Common myeloid progenitor, CD34-positive (primary cell): ENCODE measurements around the gene NCAPG2.
A peak's percentile ranks its signal among the peaks of the same experiment; 100 is the strongest.

ENCODE experiments used
- CTCF ChIA-PET: fragments of 350-600 bp; sonication (Branson Sonifier 250); formaldehyde crosslinking; loops from one replicate; lab custom pipeline; 2021; ENCODE audit warnings: antibody characterized with exemption; lab: Charles Lee
- POLR2A ChIA-PET: fragments of 350-600 bp; sonication (Branson Sonifier 250); formaldehyde crosslinking; loops from one replicate; lab custom pipeline; 2021; ENCODE audit warnings: antibody characterized with exemption; lab: Charles Lee
- DNase-seq, 3 donors: peaks; one replicate each; pipeline versions ENCODE4 v3.0.0 to v3.0.0-alpha.2; 2013
- H3K27ac ChIP-seq, 2 experiments: 1 replicate in 1 of 2; 2 replicates in 1 of 2; pipeline ENCODE4 v1.7.0; 2013; ENCODE audit warnings: inconsistent platforms in 2 of 2, low read length in 2 of 2, mild to moderate bottlenecking in 2 of 2, low read depth in 1 of 2, moderate library complexity in 1 of 2; ENCODE audit not compliant: severe bottlenecking in 2 of 2, insufficient read depth in 1 of 2, poor library complexity in 1 of 2
- H3K27me3 ChIP-seq, 5 experiments: replicated peaks in 2 of 5; 1 replicate in 3 of 5; 2 replicates in 2 of 5; pipeline versions ENCODE4 v1.6.1 to v1.7.0; 2013; ENCODE audit warnings: low read length in 4 of 5, mild to moderate bottlenecking in 2 of 5, moderate library complexity in 2 of 5, inconsistent platforms in 1 of 5; ENCODE audit not compliant: insufficient read depth in 5 of 5, control insufficient read depth in 4 of 5
- H3K36me3 ChIP-seq, 4 experiments: 1 replicate in 2 of 4; 2 replicates in 2 of 4; pipeline versions ENCODE4 v1.6.1 to v1.7.0; 2013; ENCODE audit warnings: low read length in 3 of 4, control low read depth in 1 of 4, mild to moderate bottlenecking in 1 of 4; ENCODE audit not compliant: control insufficient read depth in 4 of 4, insufficient read depth in 4 of 4
- H3K4me1 ChIP-seq, 4 experiments: 1 replicate in 3 of 4; 2 replicates in 1 of 4; pipeline versions ENCODE4 v1.6.1 to v1.7.1; 2013; ENCODE audit warnings: low read length in 3 of 4, mild to moderate bottlenecking in 3 of 4, control low read depth in 1 of 4, inconsistent platforms in 1 of 4, moderate library complexity in 1 of 4; ENCODE audit not compliant: control insufficient read depth in 4 of 4, insufficient read depth in 4 of 4; ENCODE audit errors: control extremely low read depth in 1 of 4
- H3K4me3 ChIP-seq, 7 experiments: 1 replicate in 4 of 7; 2 replicates in 3 of 7; pipeline versions ENCODE4 v1.5.1 to v1.7.0; 2013; ENCODE audit warnings: mild to moderate bottlenecking in 7 of 7, low read length in 6 of 7, moderate library complexity in 6 of 7, inconsistent platforms in 2 of 7, low read depth in 2 of 7, control low read depth in 1 of 7; ENCODE audit not compliant: insufficient read depth in 4 of 7, control insufficient read depth in 1 of 7; ENCODE audit errors: extremely low read depth in 1 of 7
- H3K9me3 ChIP-seq, 5 experiments: 1 replicate in 4 of 5; 2 replicates in 1 of 5; pipeline versions ENCODE4 v1.6.1 to v1.7.1; 2013; ENCODE audit warnings: low read length in 4 of 5, mild to moderate bottlenecking in 2 of 5, inconsistent platforms in 1 of 5, low read depth in 1 of 5, moderate library complexity in 1 of 5; ENCODE audit not compliant: control insufficient read depth in 4 of 5, insufficient read depth in 2 of 5; ENCODE audit errors: control extremely low read depth in 1 of 5
- WGBS: methylation state at CpG from one replicate; pipeline ENCODE4 v1.1.5; 2013; ENCODE audit not compliant: insufficient coverage; 5-methylcytosine and 5-hydroxymethylcytosine counted together

NCAPG2 gene

DNA sequence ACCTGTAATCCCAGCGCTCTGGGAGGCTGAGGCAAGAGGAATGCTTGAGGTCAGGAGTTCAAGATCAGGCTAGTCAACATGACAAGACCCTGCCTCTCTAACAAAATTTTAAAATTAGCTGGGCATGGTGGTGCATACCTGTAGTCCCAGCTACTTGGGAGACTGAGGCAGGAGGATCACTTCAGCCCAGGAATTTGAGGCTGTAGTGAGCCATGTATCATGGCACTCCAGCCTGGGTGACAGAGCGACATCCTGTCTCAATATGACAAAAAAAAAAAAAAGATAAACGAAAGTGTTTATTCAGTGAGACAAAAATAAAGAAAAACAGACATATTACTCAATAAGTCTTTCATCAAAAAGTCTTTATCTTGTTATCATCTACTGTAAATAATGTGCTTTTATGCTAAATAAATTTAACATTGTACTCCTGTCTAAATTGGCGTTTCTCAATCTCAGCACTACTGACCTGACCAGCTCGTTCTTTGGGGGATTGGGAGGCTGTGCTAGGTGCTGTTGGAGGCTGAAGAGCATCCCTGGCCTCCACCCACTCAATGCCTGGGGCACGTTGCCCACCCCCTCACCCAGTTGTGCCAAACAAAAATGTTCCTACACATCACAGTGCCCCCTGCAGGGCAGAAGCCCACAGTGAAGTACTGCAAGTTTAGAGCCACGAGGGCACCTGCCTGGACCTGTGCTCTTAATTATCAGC, 57.7 kb downstream of the NCAPG2 start:
- ChIA-PET POLR2A (no interaction called here), CTCF (interaction anchor here (1.0 kb wide), 1 partner anchor 16 kb away, joined by 4 read pairs; no protein-coding TSS in a partner anchor)
- WGBS = 100% methylated on average over 4 of the region's 7 CpGs
- no peaks in the 10 kb centered on the region for H3K9me3 ChIP-seq
- no peak overlapping the region for H3K4me3 ChIP-seq
- H3K27ac ChIP-seq = no peak overlapping the region
- H3K36me3 ChIP-seq = peaks cover 12 to 78% (median 45%) of the 10 kb centered on the region in 4 experiments
- no peaks in the 10 kb centered on the region for H3K4me1 ChIP-seq
- no peaks in the 10 kb centered on the region for H3K27me3 ChIP-seq
- DNase-seq = peak; percentile 22 to 36 (median 35)

DNA sequence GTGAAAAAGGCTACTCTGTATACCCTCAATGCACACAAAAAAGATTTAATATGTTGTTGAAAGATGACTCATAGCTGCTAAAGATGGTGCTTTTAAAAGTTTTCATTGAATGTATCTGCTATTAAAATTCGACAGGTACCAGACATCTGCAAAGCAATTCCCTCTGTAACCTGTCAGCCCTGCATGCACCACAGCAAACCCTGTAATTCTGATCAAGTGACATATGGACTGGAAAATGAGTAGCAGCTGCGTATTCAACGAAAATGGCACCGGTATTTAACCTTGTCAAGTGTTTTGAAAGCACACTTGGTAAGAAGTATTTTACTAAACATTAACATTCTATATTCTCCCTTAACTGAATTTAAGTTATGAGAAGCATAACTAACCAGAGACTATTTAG, 58.8 kb downstream of the NCAPG2 start:
- Histone ChIP-seq H3K36me3 (peaks cover 16 to 71% (median 41%) of the 10 kb centered on the region in 4 experiments), H3K4me1 (no peaks in the 10 kb centered on the region), H3K9me3 (no peaks in the 10 kb centered on the region), H3K27me3 (no peaks in the 10 kb centered on the region), H3K4me3 (no peak overlapping the region), H3K27ac (no peak overlapping the region)
- WGBS = 100% methylated on average over 1 of the region's 4 CpGs
- ChIA-PET POLR2A (no interaction called here), CTCF (no interaction called here)
- DNase-seq = no peak

DNA sequence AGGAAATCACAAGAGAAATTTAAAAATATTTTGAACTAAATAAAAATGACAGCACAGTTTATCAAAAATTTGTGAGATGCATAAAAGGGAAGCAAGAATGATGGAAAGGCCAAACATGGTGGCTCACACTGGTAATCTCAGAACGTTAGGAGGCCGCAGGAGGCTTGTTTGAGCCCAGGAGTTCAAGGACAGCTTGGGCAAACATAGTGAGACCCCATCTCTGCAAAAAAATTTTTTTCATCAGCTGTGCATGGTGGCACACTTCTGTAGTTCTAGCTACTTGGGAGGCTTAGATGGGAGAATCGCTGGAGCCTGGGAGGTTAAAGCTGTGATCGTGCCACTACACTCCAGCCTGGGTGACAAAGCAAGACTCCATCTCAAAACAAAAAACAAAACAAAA, 62.5 kb downstream of the NCAPG2 start:
- H3K9me3 ChIP-seq = no peaks in the 10 kb centered on the region
- no peak for DNase-seq
- ChIA-PET POLR2A (no interaction called here), CTCF (interaction anchor here (2.0 kb wide), 1 partner anchor 10 kb away, joined by 5 read pairs; no protein-coding TSS in a partner anchor)
- peaks cover 18 to 62% (median 42%) of the 10 kb centered on the region in 4 experiments for H3K36me3 ChIP-seq
- no peaks in the 10 kb centered on the region for H3K4me1 ChIP-seq
- no peak overlapping the region for H3K4me3 ChIP-seq
- 86% methylated on average over 2 of the region's 4 CpGs for WGBS
- no peaks in the 10 kb centered on the region for H3K27me3 ChIP-seq
- H3K27ac ChIP-seq = no peak overlapping the region

DNA sequence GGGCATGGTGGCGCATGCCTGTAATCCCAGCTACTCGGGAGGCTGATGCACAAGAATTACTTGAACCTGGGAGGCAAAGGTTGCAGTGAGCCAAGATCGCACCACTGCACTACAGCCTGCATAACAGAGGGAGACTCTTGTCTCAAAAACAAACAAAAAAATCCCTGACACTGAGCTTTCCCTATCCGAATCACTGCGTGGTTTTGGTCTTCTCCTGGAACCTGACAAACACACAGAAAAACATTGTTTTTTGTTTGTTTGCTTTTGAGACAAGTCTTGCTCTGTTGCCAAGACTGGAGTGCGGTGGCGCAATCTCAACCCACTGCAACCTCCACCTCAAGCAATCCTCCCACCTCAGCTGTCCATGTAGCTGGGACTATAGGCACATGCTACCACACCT, 66.6 kb downstream of the NCAPG2 start:
- POLR2A ChIA-PET = no interaction called here

DNA sequence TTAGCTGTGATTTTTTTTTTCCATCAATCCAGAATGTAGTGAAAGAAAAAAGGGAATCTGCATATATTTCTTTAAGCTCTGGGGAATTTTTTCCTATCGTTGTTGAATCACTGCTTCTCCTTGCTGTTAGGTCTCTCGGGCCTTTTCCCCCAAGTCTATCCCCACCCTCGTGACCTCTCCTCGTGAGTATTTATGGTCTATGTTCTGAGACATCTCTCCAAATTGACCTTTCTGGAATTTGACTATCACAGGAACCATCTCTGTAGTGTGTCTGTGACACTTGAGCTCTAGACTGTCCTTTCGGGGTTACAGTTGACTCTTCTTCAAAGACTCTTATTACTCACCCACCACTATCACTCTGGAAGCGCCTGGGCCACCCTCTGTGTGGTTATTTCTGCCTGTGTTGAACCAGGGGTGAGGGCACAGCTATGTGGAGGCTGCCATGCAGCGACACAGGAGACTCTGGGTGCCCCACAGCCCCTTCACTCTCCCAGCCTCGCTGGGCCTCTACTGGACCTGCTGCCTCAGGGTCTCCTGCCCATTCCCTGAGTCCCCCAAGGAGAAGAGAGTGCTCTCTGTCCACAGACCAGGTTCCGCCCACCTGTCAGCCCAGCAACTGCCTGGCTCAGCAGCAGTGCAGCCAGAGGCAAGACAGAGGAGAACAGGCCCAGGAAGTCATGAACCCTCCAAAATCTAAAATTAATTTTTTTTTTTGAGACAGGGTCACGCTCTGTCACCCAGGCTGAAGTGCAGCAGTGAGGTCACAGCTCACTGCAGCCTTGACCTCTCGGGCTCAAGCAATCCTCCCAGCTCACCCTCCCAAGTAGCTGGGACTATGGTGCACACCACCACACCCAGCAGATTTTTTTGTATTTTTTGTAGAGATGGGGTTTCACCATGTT, 71.3 kb downstream of the NCAPG2 start:
- WGBS = 96% methylated on average over 7 of the region's 11 CpGs
- H3K27me3 ChIP-seq = no peaks in the 10 kb centered on the region
- no peaks in the 10 kb centered on the region for H3K9me3 ChIP-seq
- no peaks in the 10 kb centered on the region for H3K4me1 ChIP-seq
- ChIA-PET CTCF (no interaction called here), POLR2A (no interaction called here)
- no peak overlapping the region for H3K27ac ChIP-seq
- DNase-seq = no peak
- H3K36me3 ChIP-seq = peaks cover 6 to 45% (median 16%) of the 10 kb centered on the region in 4 experiments
- no peak overlapping the region for H3K4me3 ChIP-seq

More for the DNA sequence above, 66.6 kb downstream of the NCAPG2 start:
- H3K4me3 ChIP-seq = no peak overlapping the region
- H3K27ac ChIP-seq = no peak overlapping the region
- CTCF ChIA-PET = interaction anchor here (1.8 kb wide), 1 partner anchor 19 kb away, joined by 5 read pairs; no protein-coding TSS in a partner anchor
- no peaks in the 10 kb centered on the region for H3K27me3 ChIP-seq
- H3K4me1 ChIP-seq = no peaks in the 10 kb centered on the region
- peaks cover 9 to 40% (median 21%) of the 10 kb centered on the region in 4 experiments for H3K36me3 ChIP-seq
- 100% methylated on average over 5 of the region's 7 CpGs for WGBS
- no peak for DNase-seq
- H3K9me3 ChIP-seq = no peaks in the 10 kb centered on the region

DNA sequence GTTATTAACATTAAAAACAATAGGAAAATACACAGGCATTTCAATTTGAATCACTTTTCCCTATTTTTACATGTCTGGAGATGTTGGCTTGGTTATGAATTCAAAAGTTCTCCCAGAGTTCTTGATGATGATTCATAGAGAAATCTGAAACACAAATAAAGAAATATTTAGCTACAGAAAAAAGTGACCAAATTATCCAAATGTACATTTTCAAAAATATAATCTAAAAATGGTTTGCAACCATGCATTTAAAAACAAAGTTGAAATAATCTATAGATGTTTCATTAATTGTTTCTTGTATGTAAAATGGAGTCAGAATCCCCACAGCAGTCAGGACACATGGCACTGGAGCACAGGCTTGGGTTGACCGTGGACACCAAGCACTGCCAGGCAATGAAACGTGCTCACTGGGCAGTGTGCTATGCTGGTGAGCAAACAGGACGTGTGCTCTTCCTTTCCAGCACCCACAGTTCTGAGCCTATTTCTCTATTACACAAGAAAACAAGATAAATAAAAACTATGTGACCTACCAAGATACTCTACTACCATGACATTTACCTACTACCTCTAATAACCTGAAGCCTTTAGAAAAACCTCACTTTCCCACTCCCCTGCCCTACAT, 72.9 kb downstream of the NCAPG2 start:
- no peak for DNase-seq
- 100% methylated on average over 1 of the region's 3 CpGs for WGBS
- CTCF ChIA-PET = no interaction called here
- POLR2A ChIA-PET = no interaction called here
- Histone ChIP-seq H3K4me1 (no peaks in the 10 kb centered on the region), H3K27me3 (no peaks in the 10 kb centered on the region), H3K27ac (no peak overlapping the region), H3K9me3 (no peaks in the 10 kb centered on the region), H3K4me3 (no peak overlapping the region), H3K36me3 (peaks cover 6 to 45% (median 14%) of the 10 kb centered on the region in 4 experiments)
